Osteoblast (primary cell): ENCODE results near the gene LY9. TPM values are rescaled to one million over a fixed set of nuclear protein-coding genes. Genes with fewer than 3 reads are reported as not detected.

Experiments
- DNase-seq: peaks from one replicate; pipeline ENCODE4 v3.0.0; 2011; ENCODE audit warnings: low spot score, mixed read lengths; ENCODE audit not compliant: insufficient read length; ENCODE audit errors: missing footprints
- H2AFZ ChIP-seq: 2 replicates; pipeline ENCODE4 v1.6.0; 2011; ENCODE audit warnings: mild to moderate bottlenecking, low read length
- H3K27ac ChIP-seq: 2 replicates; pipeline ENCODE4 v1.5.1; 2011; ENCODE audit warnings: mild to moderate bottlenecking, low read depth, low read length, moderate library complexity
- H3K27me3 ChIP-seq: 2 replicates; pipeline ENCODE4 v1.6.0; 2012; ENCODE audit warnings: mild to moderate bottlenecking, control low read depth, inconsistent platforms, low read length, moderate library complexity; ENCODE audit not compliant: insufficient read depth
- H3K36me3 ChIP-seq: 2 replicates; pipeline ENCODE4 v1.5.1; 2011; ENCODE audit warnings: mild to moderate bottlenecking, low read length, control low read depth, moderate library complexity; ENCODE audit not compliant: insufficient read depth
- H3K4me1 ChIP-seq: 2 replicates; pipeline ENCODE4 v1.5.1; 2011; ENCODE audit warnings: mild to moderate bottlenecking, low read length, control low read depth, moderate library complexity; ENCODE audit not compliant: insufficient read depth
- H3K4me2 ChIP-seq: 2 replicates; pipeline ENCODE4 v1.6.0; 2011; ENCODE audit warnings: mild to moderate bottlenecking, low read length; ENCODE audit not compliant: insufficient read depth
- H3K4me3 ChIP-seq: fragments of 200-600 bp; sonication (generic); 3 replicates; pipeline ENCODE4 v1.5.1; 2012; ENCODE audit warnings: mild to moderate bottlenecking, low read length, inconsistent platforms; ENCODE audit not compliant: insufficient read depth
- H3K79me2 ChIP-seq: 2 replicates; pipeline ENCODE4 v1.6.0; 2012; ENCODE audit warnings: mild to moderate bottlenecking, low read length, control low read depth, inconsistent platforms; ENCODE audit not compliant: insufficient read depth
- H3K9me3 ChIP-seq: 2 replicates; pipeline ENCODE4 v1.5.1; 2011; ENCODE audit warnings: low read depth, low read length, control low read depth
- H4K20me1 ChIP-seq: 2 replicates; pipeline ENCODE4 v1.6.0; 2012; ENCODE audit warnings: mild to moderate bottlenecking, low read length, control low read depth; ENCODE audit not compliant: insufficient read depth
- CTCF ChIP-seq: IDR thresholded peaks from 2 replicates; pipeline ENCODE4 v1.5.1; 2011; ENCODE audit warnings: mild to moderate bottlenecking, low read depth, low read length, moderate library complexity; ENCODE audit errors: extremely low read depth
- total RNA-seq: library from RNA; depleted of rRNA; stranded (reverse); fragments of >200 nt; gene quantifications from 2 replicates; pipeline ENCODE4 v1.2.3, GENCODE V29; 2012

Gene LY9
- total RNA-seq, 1 donor = not detected

DNA sequence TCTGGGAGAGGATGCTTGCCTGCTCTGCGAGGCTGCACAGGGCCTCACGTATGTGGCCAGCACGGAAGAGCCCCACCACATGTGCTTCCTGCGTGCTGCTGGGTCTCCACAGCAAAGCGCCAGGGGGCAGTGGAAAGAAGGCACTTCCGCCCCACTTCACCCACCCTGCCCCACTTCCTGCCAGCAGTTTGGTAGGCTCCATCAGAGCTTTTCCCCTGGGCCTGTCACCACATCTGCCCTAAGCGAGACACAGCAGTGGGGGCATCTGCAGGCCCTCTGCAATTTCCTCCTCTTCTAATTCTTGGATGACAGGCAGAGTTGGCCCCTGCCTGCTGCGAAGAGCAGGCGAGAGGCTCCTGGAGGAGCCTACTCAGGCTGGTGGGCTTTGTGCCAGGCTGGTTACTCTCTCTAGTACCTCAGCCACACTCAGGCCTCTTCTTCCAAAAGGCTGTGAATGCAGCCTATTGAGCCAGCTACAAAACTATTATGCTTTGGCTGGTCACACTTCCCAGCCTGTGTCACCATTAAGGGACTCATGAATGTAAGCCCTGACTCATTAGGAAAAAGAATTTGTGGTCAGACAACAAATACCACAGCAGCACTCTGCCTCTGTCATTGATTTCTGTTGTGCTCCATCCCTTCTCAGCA, 41.7 kb downstream of the LY9 start:
- Histone ChIP-seq H3K79me2 (no peaks in the 10 kb centered on the region), H3K4me1 (no peaks in the 10 kb centered on the region), H3K4me3 (no peak overlapping the region), H3K27ac (no peak overlapping the region), H3K4me2 (no peak overlapping the region), H3K36me3 (no peaks in the 10 kb centered on the region), H4K20me1 (no peaks in the 10 kb centered on the region), H3K27me3 (no peaks in the 10 kb centered on the region), H2AFZ (no peak overlapping the region), H3K9me3 (no peaks in the 10 kb centered on the region)
- no peak for TF ChIP-seq CTCF
- no peak for DNase-seq

GRCh38 chr1:160838888-160839287, 42.9 kb downstream of the LY9 start:
- no peaks in the 10 kb centered on the region for H3K27me3 ChIP-seq
- no peak overlapping the region for H3K4me2 ChIP-seq
- TF ChIP-seq CTCF = no peak
- DNase-seq = no peak
- H2AFZ ChIP-seq = no peak overlapping the region
- no peak overlapping the region for H3K4me3 ChIP-seq
- H3K36me3 ChIP-seq = no peaks in the 10 kb centered on the region
- no peaks in the 10 kb centered on the region for H3K4me1 ChIP-seq
- H3K27ac ChIP-seq = no peak overlapping the region
- H3K9me3 ChIP-seq = no peaks in the 10 kb centered on the region
- H3K79me2 ChIP-seq = no peaks in the 10 kb centered on the region
- H4K20me1 ChIP-seq = no peaks in the 10 kb centered on the region

GRCh38 chr1:160839746-160840145, 43.8 kb downstream of the LY9 start:
- no peaks in the 10 kb centered on the region for H3K27me3 ChIP-seq
- no peaks in the 10 kb centered on the region for H3K36me3 ChIP-seq
- no peak for TF ChIP-seq CTCF
- H4K20me1 ChIP-seq = no peaks in the 10 kb centered on the region
- H3K9me3 ChIP-seq = no peaks in the 10 kb centered on the region
- no peak overlapping the region for H3K27ac ChIP-seq
- DNase-seq = no peak
- H3K79me2 ChIP-seq = no peaks in the 10 kb centered on the region
- H3K4me2 ChIP-seq = no peak overlapping the region
- no peak overlapping the region for H2AFZ ChIP-seq
- no peak overlapping the region for H3K4me3 ChIP-seq
- H3K4me1 ChIP-seq = no peaks in the 10 kb centered on the region

- Histone ChIP-seq H3K36me3 (no peaks in the 10 kb centered on the region), H3K79me2 (no peaks in the 10 kb centered on the region), H3K27ac (no peak overlapping the region), H3K4me1 (no peaks in the 10 kb centered on the region), H3K4me3 (no peak overlapping the region), H3K4me2 (no peak overlapping the region), H3K9me3 (no peaks in the 10 kb centered on the region), H2AFZ (no peak overlapping the region), H3K27me3 (no peaks in the 10 kb centered on the region), H4K20me1 (no peaks in the 10 kb centered on the region)
- DNase-seq = no peak
- TF ChIP-seq CTCF = no peak
These were observed 45.1 kb downstream of the LY9 start for GRCh38 chr1:160841079-160841478.
